Neural crest cell (in vitro differentiated cells): ENCODE results near the gene GJA1. TPM values are rescaled to one million over a fixed set of nuclear protein-coding genes. Genes with fewer than 3 reads are reported as not detected.

ENCODE experiments used
- DNase-seq: peaks from one replicate; pipeline ENCODE4 v3.0.0; 2021; ENCODE audit warnings: low read depth, mixed read lengths, low spot score
- H3K27ac Mint-ChIP-seq: one replicate; pipeline ENCODE4 v1.8.0; 2021; ENCODE audit warnings: mild to moderate bottlenecking, mixed read lengths; ENCODE audit not compliant: unreplicated experiment
- H3K27me3 Mint-ChIP-seq: 2 replicates; pipeline ENCODE4 v1.8.0; 2021; ENCODE audit warnings: low read depth, mild to moderate bottlenecking, mixed read lengths
- H3K36me3 Mint-ChIP-seq: 2 replicates; pipeline ENCODE4 v1.8.0; 2021; ENCODE audit warnings: low read depth, mild to moderate bottlenecking, mixed read lengths
- H3K4me1 Mint-ChIP-seq: 2 replicates; pipeline ENCODE4 v1.8.0; 2021; ENCODE audit warnings: mixed read lengths
- H3K4me3 Mint-ChIP-seq: one replicate; pipeline ENCODE4 v1.8.0; 2021; ENCODE audit warnings: mild to moderate bottlenecking, mixed read lengths
- H3K9me3 Mint-ChIP-seq: 2 replicates; pipeline ENCODE4 v1.8.0; 2021; ENCODE audit warnings: mixed read lengths
- CTCF ChIP-seq: fragments of 200-600 bp; sonication (generic); conservative IDR thresholded peaks from 2 replicates; pipeline ENCODE4 v1.5.0; 2021; ENCODE audit warnings: antibody characterized with exemption, mild to moderate bottlenecking
- total RNA-seq: library from RNA; stranded (reverse); gene quantifications from 2 replicates; pipeline ENCODE4 v1.2.1, GENCODE V29; 2021

GJA1 gene
- total RNA-seq, 1 donor from 2014 or later: 91.2 TPM

GRCh38 chr6:121398127-121398526 is 37.3 kb upstream of the GJA1 start:
- TF ChIP-seq CTCF: no peak
- H3K9me3 Mint-ChIP-seq: no peaks in the 10 kb centered on the region
- no peaks in the 10 kb centered on the region for H3K36me3 Mint-ChIP-seq
- H3K27ac Mint-ChIP-seq: no peak overlapping the region
- DNase-seq: no peak
- no peak overlapping the region for H3K4me3 Mint-ChIP-seq
- no peaks in the 10 kb centered on the region for H3K27me3 Mint-ChIP-seq
- peaks cover 4% of the 10 kb centered on the region for H3K4me1 Mint-ChIP-seq

DNA sequence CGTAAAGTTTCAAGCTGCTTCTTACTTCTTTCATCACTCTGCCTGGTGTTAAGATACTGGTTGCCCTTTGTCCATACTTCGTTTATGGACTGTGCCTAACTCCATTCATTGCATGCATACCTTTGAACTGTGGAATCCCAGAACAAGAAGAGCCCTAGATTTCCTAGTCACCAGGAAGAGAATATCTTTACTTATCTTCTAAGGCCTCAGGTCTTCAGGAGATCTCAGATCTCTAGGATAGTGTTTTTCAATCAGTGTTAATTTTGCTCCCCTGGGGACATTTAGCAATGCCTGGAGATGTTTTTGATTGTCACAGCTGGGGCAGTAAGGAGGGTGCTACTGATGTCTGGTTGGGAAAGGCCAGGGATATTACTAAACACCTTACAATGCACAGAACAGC is 35.5 kb upstream of the GJA1 start:
- H3K27me3 Mint-ChIP-seq: no peaks in the 10 kb centered on the region
- no peaks in the 10 kb centered on the region for H3K9me3 Mint-ChIP-seq
- H3K27ac Mint-ChIP-seq: no peak overlapping the region
- H3K36me3 Mint-ChIP-seq: no peaks in the 10 kb centered on the region
- DNase-seq: no peak
- no peak overlapping the region for H3K4me3 Mint-ChIP-seq
- H3K4me1 Mint-ChIP-seq: peaks cover 4% of the 10 kb centered on the region
- no peak for TF ChIP-seq CTCF

DNA sequence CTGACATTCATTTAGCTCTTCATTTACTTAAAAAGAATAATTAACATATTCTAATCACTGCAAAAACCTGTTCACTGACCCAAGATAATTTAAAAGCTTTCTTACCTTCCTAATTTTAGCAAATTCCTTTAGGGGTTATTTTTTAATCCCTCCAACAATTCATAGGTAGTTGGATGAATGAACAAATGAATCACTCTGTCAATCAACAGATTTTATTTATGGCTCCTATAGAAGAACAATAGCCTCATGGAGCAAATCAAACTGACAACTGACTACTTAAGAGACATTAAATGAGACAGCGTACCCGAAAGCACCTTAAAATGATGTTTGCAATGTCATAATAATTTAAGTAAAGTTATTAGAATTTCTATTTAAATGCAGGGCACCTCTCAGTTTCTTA is 31.5 kb upstream of the GJA1 start:
- Mint-ChIP-seq H3K27ac (no peak overlapping the region), H3K4me1 (peaks cover 4% of the 10 kb centered on the region), H3K9me3 (no peaks in the 10 kb centered on the region), H3K4me3 (no peak overlapping the region), H3K36me3 (no peaks in the 10 kb centered on the region), H3K27me3 (no peaks in the 10 kb centered on the region)
- TF ChIP-seq CTCF: no peak
- DNase-seq: no peak

DNA sequence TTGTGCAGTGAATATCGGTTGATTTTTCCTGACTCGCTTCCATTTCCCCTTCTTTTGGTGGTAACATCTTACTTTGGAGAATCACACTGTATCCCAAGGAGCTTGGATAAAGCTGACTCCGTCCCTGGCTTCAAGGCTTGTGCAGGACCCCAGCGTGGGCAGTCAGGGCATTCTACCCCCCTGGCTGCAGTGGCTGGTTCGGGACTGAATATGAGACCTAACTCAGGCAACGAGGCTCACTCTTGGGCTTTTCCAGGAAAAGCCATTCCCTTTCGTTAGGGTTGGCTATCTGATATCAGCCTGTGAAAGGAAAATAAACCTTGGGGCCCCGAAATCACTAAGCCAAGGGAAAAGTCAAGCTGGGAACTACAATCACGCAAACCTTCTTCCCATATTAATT is 30.1 kb upstream of the GJA1 start:
- H3K36me3 Mint-ChIP-seq: no peaks in the 10 kb centered on the region
- no peak overlapping the region for H3K27ac Mint-ChIP-seq
- H3K4me3 Mint-ChIP-seq: no peak overlapping the region
- no peak for DNase-seq
- H3K27me3 Mint-ChIP-seq: no peaks in the 10 kb centered on the region
- no peaks in the 10 kb centered on the region for H3K9me3 Mint-ChIP-seq
- no peak for TF ChIP-seq CTCF
- no peaks in the 10 kb centered on the region for H3K4me1 Mint-ChIP-seq

- H3K9me3 Mint-ChIP-seq: no peaks in the 10 kb centered on the region
- no peaks in the 10 kb centered on the region for H3K27me3 Mint-ChIP-seq
- H3K4me3 Mint-ChIP-seq: no peak overlapping the region
- no peak for DNase-seq
- H3K27ac Mint-ChIP-seq: no peak overlapping the region
- no peaks in the 10 kb centered on the region for H3K4me1 Mint-ChIP-seq
- TF ChIP-seq CTCF: no peak
- no peaks in the 10 kb centered on the region for H3K36me3 Mint-ChIP-seq
Measured at GRCh38 chr6:121408321-121408720, 27.1 kb upstream of the GJA1 start.

GRCh38 chr6:121413879-121414278 is 21.6 kb upstream of the GJA1 start:
- no peak overlapping the region for H3K27ac Mint-ChIP-seq
- peaks cover 7% of the 10 kb centered on the region for H3K9me3 Mint-ChIP-seq
- H3K4me3 Mint-ChIP-seq: no peak overlapping the region
- TF ChIP-seq CTCF: no peak
- no peaks in the 10 kb centered on the region for H3K27me3 Mint-ChIP-seq
- no peaks in the 10 kb centered on the region for H3K36me3 Mint-ChIP-seq
- no peak for DNase-seq
- H3K4me1 Mint-ChIP-seq: no peaks in the 10 kb centered on the region
